ENCODE results near the gene APOO.

Gene APOO

GRCh38 chrX:23832721-23833120, 75.0 kb downstream of the APOO start:
- no peaks in the 10 kb centered on the region for H3K4me1 ChIP-seq (ENCODE audit: insufficient read depth, low read length)
- H3K9me3 ChIP-seq (ENCODE audit: control insufficient read depth, insufficient read depth, low read length) = no peaks in the 10 kb centered on the region
- H3K36me3 ChIP-seq (ENCODE audit: insufficient read depth, low read length) = no peaks in the 10 kb centered on the region
- no peak overlapping the region for H3K9ac ChIP-seq (ENCODE audit: low read depth, low read length)

- Histone ChIP-seq H3K9ac (ENCODE audit: low read depth, low read length) (no peak overlapping the region), H3K9me3 (ENCODE audit: control insufficient read depth, insufficient read depth, low read length) (no peaks in the 10 kb centered on the region), H3K4me1 (ENCODE audit: insufficient read depth, low read length) (no peaks in the 10 kb centered on the region), H3K36me3 (ENCODE audit: insufficient read depth, low read length) (no peaks in the 10 kb centered on the region)
Observed at GRCh38 chrX:23828881-23829280, 78.9 kb downstream of the APOO start.

- Histone ChIP-seq H3K9me3 (ENCODE audit: control insufficient read depth, insufficient read depth, low read length) (no peaks in the 10 kb centered on the region), H3K4me1 (ENCODE audit: insufficient read depth, low read length) (no peaks in the 10 kb centered on the region), H3K9ac (ENCODE audit: low read depth, low read length) (no peak overlapping the region), H3K36me3 (ENCODE audit: insufficient read depth, low read length) (no peaks in the 10 kb centered on the region)
Observed at GRCh38 chrX:23826653-23827052, 81.1 kb downstream of the APOO start.

- Histone ChIP-seq H3K36me3 (ENCODE audit: insufficient read depth, low read length) (no peaks in the 10 kb centered on the region), H3K9me3 (ENCODE audit: control insufficient read depth, insufficient read depth, low read length) (no peaks in the 10 kb centered on the region), H3K4me1 (ENCODE audit: insufficient read depth, low read length) (no peaks in the 10 kb centered on the region), H3K9ac (ENCODE audit: low read depth, low read length) (no peak overlapping the region)
Observed at GRCh38 chrX:23826216-23826615, 81.5 kb downstream of the APOO start.

DNA sequence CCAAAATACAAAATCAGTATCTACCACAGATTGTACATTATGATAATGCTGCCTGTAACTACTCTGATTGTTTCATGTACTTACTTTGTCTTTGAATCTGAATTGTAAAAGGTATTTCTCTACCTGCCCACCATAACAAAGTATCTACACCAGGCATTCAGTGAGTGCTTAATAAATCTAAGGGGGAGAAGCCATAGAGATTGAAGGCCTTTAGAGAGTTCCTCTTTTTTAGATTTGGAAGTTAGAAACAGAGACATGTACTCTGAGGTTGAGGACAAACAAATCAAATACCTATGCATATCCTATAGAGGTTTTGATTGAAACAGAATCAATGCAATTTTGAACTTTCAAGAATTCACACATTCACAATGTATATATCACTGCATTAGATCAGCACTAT, 82.1 kb downstream of the APOO start:
- Histone ChIP-seq H3K9me3 (ENCODE audit: control insufficient read depth, insufficient read depth, low read length) (no peaks in the 10 kb centered on the region), H3K9ac (ENCODE audit: low read depth, low read length) (no peak overlapping the region), H3K36me3 (ENCODE audit: insufficient read depth, low read length) (no peaks in the 10 kb centered on the region), H3K4me1 (ENCODE audit: insufficient read depth, low read length) (no peaks in the 10 kb centered on the region)

DNA sequence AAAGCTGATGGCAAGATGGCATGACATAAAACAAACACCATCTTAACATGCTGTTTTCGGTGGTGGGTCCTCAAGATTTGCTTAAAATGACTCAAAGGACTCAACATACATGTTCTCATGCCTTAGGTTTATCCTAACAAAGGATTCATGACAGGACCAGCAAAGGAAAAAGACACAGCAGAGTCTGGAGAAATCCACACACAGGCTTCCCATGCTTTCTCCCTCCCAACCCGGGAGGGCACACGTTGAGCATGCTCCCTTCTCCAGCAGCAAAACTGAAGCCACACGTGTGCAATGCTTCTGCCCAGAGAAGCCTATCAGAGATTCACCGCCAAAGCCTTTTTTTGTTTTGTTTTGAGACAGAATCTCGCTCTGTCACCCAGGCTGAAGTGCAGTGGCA, 84.9 kb downstream of the APOO start:
- Histone ChIP-seq H3K9ac (ENCODE audit: low read depth, low read length) (no peak overlapping the region), H3K4me1 (ENCODE audit: insufficient read depth, low read length) (no peaks in the 10 kb centered on the region), H3K9me3 (ENCODE audit: control insufficient read depth, insufficient read depth, low read length) (no peaks in the 10 kb centered on the region), H3K36me3 (ENCODE audit: insufficient read depth, low read length) (no peaks in the 10 kb centered on the region)

DNA sequence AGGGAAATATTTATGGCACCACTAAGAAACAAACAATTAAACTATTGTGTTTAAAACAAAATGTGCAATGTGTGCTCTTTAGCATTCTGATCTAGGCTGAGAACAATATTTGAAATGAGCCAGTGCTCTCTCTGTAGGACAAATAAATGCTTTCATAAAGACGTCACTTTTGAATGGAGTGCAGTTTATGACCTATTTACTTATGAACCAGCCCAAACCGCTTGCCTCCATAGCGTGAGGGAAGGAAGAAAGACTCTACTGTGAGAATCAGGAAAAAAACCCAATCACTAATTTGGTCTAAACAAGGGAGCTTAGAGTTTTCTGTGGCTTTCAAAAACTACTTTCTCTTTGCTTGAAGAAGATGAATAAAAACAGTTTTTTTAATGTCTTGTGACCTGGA, 85.3 kb downstream of the APOO start:
- H3K36me3 ChIP-seq (ENCODE audit: insufficient read depth, low read length) = no peaks in the 10 kb centered on the region
- no peaks in the 10 kb centered on the region for H3K4me1 ChIP-seq (ENCODE audit: insufficient read depth, low read length)
- H3K9me3 ChIP-seq (ENCODE audit: control insufficient read depth, insufficient read depth, low read length) = no peaks in the 10 kb centered on the region
- no peak overlapping the region for H3K9ac ChIP-seq (ENCODE audit: low read depth, low read length)

GRCh38 chrX:23821847-23822246, 85.9 kb downstream of the APOO start:
- H3K9me3 ChIP-seq (ENCODE audit: control insufficient read depth, insufficient read depth, low read length) = no peaks in the 10 kb centered on the region
- no peak overlapping the region for H3K9ac ChIP-seq (ENCODE audit: low read depth, low read length)
- H3K36me3 ChIP-seq (ENCODE audit: insufficient read depth, low read length) = no peaks in the 10 kb centered on the region
- H3K4me1 ChIP-seq (ENCODE audit: insufficient read depth, low read length) = no peaks in the 10 kb centered on the region

- Histone ChIP-seq H3K36me3 (ENCODE audit: insufficient read depth, low read length) (no peaks in the 10 kb centered on the region), H3K9me3 (ENCODE audit: control insufficient read depth, insufficient read depth, low read length) (no peaks in the 10 kb centered on the region), H3K4me1 (ENCODE audit: insufficient read depth, low read length) (no peaks in the 10 kb centered on the region), H3K9ac (ENCODE audit: low read depth, low read length) (no peak overlapping the region)
Observed at GRCh38 chrX:23820235-23820782, 87.4 kb downstream of the APOO start.

GRCh38 chrX:23819385-23820234, 88.1 kb downstream of the APOO start:
- Histone ChIP-seq H3K9me3 (ENCODE audit: control insufficient read depth, insufficient read depth, low read length) (no peaks in the 10 kb centered on the region), H3K36me3 (ENCODE audit: insufficient read depth, low read length) (no peaks in the 10 kb centered on the region), H3K9ac (ENCODE audit: low read depth, low read length) (no peak overlapping the region), H3K4me1 (ENCODE audit: insufficient read depth, low read length) (no peaks in the 10 kb centered on the region)

DNA sequence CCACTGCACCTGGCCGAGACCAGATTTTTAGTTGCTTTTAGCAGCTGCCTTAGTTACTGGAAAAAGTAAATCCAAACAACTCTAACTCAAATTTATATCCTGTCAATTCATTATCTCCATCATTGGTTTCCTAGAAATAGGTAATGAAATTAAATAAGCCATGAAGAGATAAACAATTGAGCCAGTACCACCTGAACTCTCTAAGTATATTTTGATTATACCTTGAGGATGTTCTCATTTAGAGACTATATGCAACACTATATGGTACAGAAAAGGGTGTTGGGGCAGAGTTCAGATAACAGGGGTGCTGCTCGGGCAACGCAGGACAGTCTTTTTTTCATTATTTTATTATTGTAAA, 89.8 kb downstream of the APOO start:
- H3K9ac ChIP-seq (ENCODE audit: low read depth, low read length) = no peak overlapping the region
- no peaks in the 10 kb centered on the region for H3K36me3 ChIP-seq (ENCODE audit: insufficient read depth, low read length)
- no peaks in the 10 kb centered on the region for H3K4me1 ChIP-seq (ENCODE audit: insufficient read depth, low read length)
- no peaks in the 10 kb centered on the region for H3K9me3 ChIP-seq (ENCODE audit: control insufficient read depth, insufficient read depth, low read length)

DNA sequence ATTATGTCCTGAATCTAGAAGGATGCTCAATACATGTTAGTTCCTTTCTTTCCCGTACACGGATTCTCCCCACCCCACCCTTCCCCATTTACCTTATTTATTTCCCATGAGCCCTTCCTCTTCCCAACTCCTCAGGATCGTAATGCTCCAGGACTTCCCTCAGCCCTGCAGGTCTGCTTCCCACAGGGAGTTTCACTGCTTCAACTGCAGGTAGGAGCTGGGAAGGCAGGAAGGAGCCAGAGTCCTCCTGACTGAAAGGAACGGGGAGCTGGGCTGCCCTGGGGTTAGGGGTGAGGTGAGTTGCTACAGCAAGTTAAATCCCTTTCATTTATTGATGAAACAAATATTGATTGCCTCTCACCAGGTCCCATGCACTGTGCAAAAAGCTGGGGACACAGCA, 91.6 kb downstream of the APOO start:
- H3K9ac ChIP-seq (ENCODE audit: low read depth, low read length) = no peak overlapping the region
- H3K4me1 ChIP-seq (ENCODE audit: insufficient read depth, low read length) = no peaks in the 10 kb centered on the region
- no peaks in the 10 kb centered on the region for H3K9me3 ChIP-seq (ENCODE audit: control insufficient read depth, insufficient read depth, low read length)
- H3K36me3 ChIP-seq (ENCODE audit: insufficient read depth, low read length) = no peaks in the 10 kb centered on the region

- Histone ChIP-seq H3K9ac (ENCODE audit: low read depth, low read length) (no peak overlapping the region), H3K4me1 (ENCODE audit: insufficient read depth, low read length) (no peaks in the 10 kb centered on the region), H3K9me3 (ENCODE audit: control insufficient read depth, insufficient read depth, low read length) (no peaks in the 10 kb centered on the region), H3K36me3 (ENCODE audit: insufficient read depth, low read length) (no peaks in the 10 kb centered on the region)
Observed at GRCh38 chrX:23815376-23815775, 92.4 kb downstream of the APOO start.

- Histone ChIP-seq H3K9me3 (ENCODE audit: control insufficient read depth, insufficient read depth, low read length) (no peaks in the 10 kb centered on the region), H3K9ac (ENCODE audit: low read depth, low read length) (no peak overlapping the region), H3K36me3 (ENCODE audit: insufficient read depth, low read length) (no peaks in the 10 kb centered on the region), H3K4me1 (ENCODE audit: insufficient read depth, low read length) (no peaks in the 10 kb centered on the region)
Observed at GRCh38 chrX:23813808-23814207, 93.9 kb downstream of the APOO start.

- H3K9me3 ChIP-seq (ENCODE audit: control insufficient read depth, insufficient read depth, low read length) = no peaks in the 10 kb centered on the region
- H3K36me3 ChIP-seq (ENCODE audit: insufficient read depth, low read length) = no peaks in the 10 kb centered on the region
- H3K9ac ChIP-seq (ENCODE audit: low read depth, low read length) = no peak overlapping the region
- 0 out of 2 replicates have a peak, but pooled peaks cover 2% of the 10 kb centered on the region for H3K4me1 ChIP-seq (ENCODE audit: insufficient read depth, low read length)
Observed at GRCh38 chrX:23811656-23812055, 96.1 kb downstream of the APOO start.

Measured in ES-I3 (cell line).